ENCODE results near the gene AMER3. TPM values are rescaled to one million over a fixed set of nuclear protein-coding genes. Genes with fewer than 3 reads are reported as not detected.

The AMER3 gene
- total and polyA plus RNA-seq, 2 donors from 2014 or later: not detected

GRCh38 chr2:130735200-130735599, 20.1 kb upstream of the AMER3 start:
- no peak for DNase-seq
- H3K9ac ChIP-seq (ENCODE audit: low read length in 3 of 3): no peak overlapping the region
- no peaks in the 10 kb centered on the region for H3K36me3 ChIP-seq (ENCODE audit: control insufficient read depth in 2 of 3, insufficient read depth in 3 of 3, low read length in 3 of 3)
- intact Hi-C loops (cut with DNase I): no loop called here
- no peak overlapping the region for H3K27ac ChIP-seq (ENCODE audit: low read depth in 2 of 2, low read length in 2 of 2)
- TF ChIP-seq CTCF (IDR thresholded peaks at IDR 0.05; ENCODE audit: borderline replicate concordance, extremely low read depth, insufficient read depth): no peak
- no peaks in the 10 kb centered on the region for H3K9me3 ChIP-seq (ENCODE audit: control insufficient read depth in 2 of 3, insufficient read depth in 1 of 3, low read length in 3 of 3)
- H3K4me3 ChIP-seq (ENCODE audit: low read length in 3 of 3): no peak overlapping the region
- no peaks in the 10 kb centered on the region for H3K27me3 ChIP-seq (ENCODE audit: control insufficient read depth, insufficient read depth, low read length)
- FAIRE-seq: no peak
- no peaks in the 10 kb centered on the region for H3K4me1 ChIP-seq (ENCODE audit: control insufficient read depth in 2 of 3, insufficient read depth in 2 of 3, low read depth in 1 of 3, low read length in 3 of 3)

GRCh38 chr2:130736487-130736886, 18.9 kb upstream of the AMER3 start:
- TF ChIP-seq CTCF (IDR thresholded peaks at IDR 0.05; ENCODE audit: borderline replicate concordance, extremely low read depth, insufficient read depth): no peak
- Histone ChIP-seq H3K4me1 (ENCODE audit: control insufficient read depth in 2 of 3, insufficient read depth in 2 of 3, low read depth in 1 of 3, low read length in 3 of 3) (no peaks in the 10 kb centered on the region), H3K4me3 (ENCODE audit: low read length in 3 of 3) (no peak overlapping the region), H3K27ac (ENCODE audit: low read depth in 2 of 2, low read length in 2 of 2) (no peak overlapping the region), H3K9me3 (ENCODE audit: control insufficient read depth in 2 of 3, insufficient read depth in 1 of 3, low read length in 3 of 3) (no peaks in the 10 kb centered on the region), H3K9ac (ENCODE audit: low read length in 3 of 3) (no peak overlapping the region), H3K27me3 (ENCODE audit: control insufficient read depth, insufficient read depth, low read length) (no peaks in the 10 kb centered on the region), H3K36me3 (ENCODE audit: control insufficient read depth in 2 of 3, insufficient read depth in 3 of 3, low read length in 3 of 3) (no peaks in the 10 kb centered on the region)
- DNase-seq (no peak), FAIRE-seq (no peak)
- intact Hi-C loops (cut with DNase I): no loop called here

GRCh38 chr2:130737592-130737991, 17.7 kb upstream of the AMER3 start:
- DNase-seq (no peak), FAIRE-seq (no peak)
- Histone ChIP-seq H3K4me3 (ENCODE audit: low read length in 3 of 3) (no peak overlapping the region), H3K27ac (ENCODE audit: low read depth in 2 of 2, low read length in 2 of 2) (no peak overlapping the region), H3K36me3 (ENCODE audit: control insufficient read depth in 2 of 3, insufficient read depth in 3 of 3, low read length in 3 of 3) (no peaks in the 10 kb centered on the region), H3K4me1 (ENCODE audit: control insufficient read depth in 2 of 3, insufficient read depth in 2 of 3, low read depth in 1 of 3, low read length in 3 of 3) (no peaks in the 10 kb centered on the region), H3K9ac (ENCODE audit: low read length in 3 of 3) (no peak overlapping the region), H3K27me3 (ENCODE audit: control insufficient read depth, insufficient read depth, low read length) (no peaks in the 10 kb centered on the region), H3K9me3 (ENCODE audit: control insufficient read depth in 2 of 3, insufficient read depth in 1 of 3, low read length in 3 of 3) (no peaks in the 10 kb centered on the region)
- intact Hi-C loops (cut with DNase I): no loop called here
- TF ChIP-seq CTCF (IDR thresholded peaks at IDR 0.05; ENCODE audit: borderline replicate concordance, extremely low read depth, insufficient read depth): no peak

- intact Hi-C loops (cut with DNase I): no loop called here
- H3K4me1 ChIP-seq (ENCODE audit: control insufficient read depth in 2 of 3, insufficient read depth in 2 of 3, low read depth in 1 of 3, low read length in 3 of 3): no peaks in the 10 kb centered on the region
- no peaks in the 10 kb centered on the region for H3K9me3 ChIP-seq (ENCODE audit: control insufficient read depth in 2 of 3, insufficient read depth in 1 of 3, low read length in 3 of 3)
- no peak overlapping the region for H3K27ac ChIP-seq (ENCODE audit: low read depth in 2 of 2, low read length in 2 of 2)
- H3K4me3 ChIP-seq (ENCODE audit: low read length in 3 of 3): no peak overlapping the region
- H3K27me3 ChIP-seq (ENCODE audit: control insufficient read depth, insufficient read depth, low read length): no peaks in the 10 kb centered on the region
- H3K9ac ChIP-seq (ENCODE audit: low read length in 3 of 3): no peak overlapping the region
- DNase-seq (no peak), FAIRE-seq (no peak)
- no peaks in the 10 kb centered on the region for H3K36me3 ChIP-seq (ENCODE audit: control insufficient read depth in 2 of 3, insufficient read depth in 3 of 3, low read length in 3 of 3)
- TF ChIP-seq CTCF (IDR thresholded peaks at IDR 0.05; ENCODE audit: borderline replicate concordance, extremely low read depth, insufficient read depth): no peak
These were observed 14.7 kb upstream of the AMER3 start for GRCh38 chr2:130740671-130741070.

All from kidney (tissue), 14 donors.